ENCODE measurements around the gene MEF2D. TPM values are rescaled to one million over a fixed set of nuclear protein-coding genes. Genes with fewer than 3 reads are reported as not detected.

Gene MEF2D
- total RNA-seq, 1 donor from 2014 or later = 16.6 TPM

DNA sequence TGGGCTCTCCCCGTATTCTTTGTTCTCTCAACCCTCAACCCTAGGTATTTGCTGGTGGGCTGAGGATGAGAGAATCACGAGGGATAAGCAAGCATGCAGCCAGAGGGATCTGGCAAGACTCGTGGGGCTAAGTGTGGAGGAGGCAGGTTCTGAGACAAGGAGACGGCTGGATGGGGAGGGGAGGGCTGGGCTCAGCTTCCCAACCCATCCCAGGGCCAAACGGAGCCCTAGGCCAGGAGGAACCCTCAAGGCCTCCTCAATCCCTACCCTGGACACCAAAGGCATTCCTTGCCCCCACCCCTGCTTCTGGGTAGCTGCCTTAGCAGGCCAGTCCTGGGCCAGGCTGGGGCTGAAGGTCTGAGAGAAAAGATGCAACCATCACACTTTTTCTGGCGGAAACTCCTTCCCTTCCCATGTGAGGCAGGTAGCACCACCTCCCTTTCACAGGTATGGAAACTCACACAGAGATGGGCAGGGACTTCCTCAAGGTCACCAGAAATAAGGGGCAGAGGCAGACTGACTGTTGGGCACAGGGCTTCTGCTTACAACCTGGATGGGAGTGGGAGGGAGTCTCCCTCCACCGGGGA, 6.2 kb downstream of the MEF2D start:
- TF ChIP-seq CTCF (IDR thresholded peaks at IDR 0.05; ENCODE audit: insufficient read depth, low read length, poor library complexity, severe bottlenecking) = no peak
- no peaks in the 10 kb centered on the region for H3K27me3 ChIP-seq (ENCODE audit: control insufficient read depth, insufficient read depth, low read length)
- no peak overlapping the region for H3K4me3 ChIP-seq (ENCODE audit: low read depth, low read length)
- no peak for DNase-seq (ENCODE audit: low read depth)
- no peaks in the 10 kb centered on the region for H3K36me3 ChIP-seq (ENCODE audit: control insufficient read depth, insufficient read depth, low read length)

GRCh38 chr1:156493742-156494141, 6.8 kb downstream of the MEF2D start:
- DNase-seq (ENCODE audit: low read depth) = no peak
- no peak for TF ChIP-seq CTCF (IDR thresholded peaks at IDR 0.05; ENCODE audit: insufficient read depth, low read length, poor library complexity, severe bottlenecking)
- no peaks in the 10 kb centered on the region for H3K36me3 ChIP-seq (ENCODE audit: control insufficient read depth, insufficient read depth, low read length)
- no peaks in the 10 kb centered on the region for H3K27me3 ChIP-seq (ENCODE audit: control insufficient read depth, insufficient read depth, low read length)
- H3K4me3 ChIP-seq (ENCODE audit: low read depth, low read length) = no peak overlapping the region

DNA sequence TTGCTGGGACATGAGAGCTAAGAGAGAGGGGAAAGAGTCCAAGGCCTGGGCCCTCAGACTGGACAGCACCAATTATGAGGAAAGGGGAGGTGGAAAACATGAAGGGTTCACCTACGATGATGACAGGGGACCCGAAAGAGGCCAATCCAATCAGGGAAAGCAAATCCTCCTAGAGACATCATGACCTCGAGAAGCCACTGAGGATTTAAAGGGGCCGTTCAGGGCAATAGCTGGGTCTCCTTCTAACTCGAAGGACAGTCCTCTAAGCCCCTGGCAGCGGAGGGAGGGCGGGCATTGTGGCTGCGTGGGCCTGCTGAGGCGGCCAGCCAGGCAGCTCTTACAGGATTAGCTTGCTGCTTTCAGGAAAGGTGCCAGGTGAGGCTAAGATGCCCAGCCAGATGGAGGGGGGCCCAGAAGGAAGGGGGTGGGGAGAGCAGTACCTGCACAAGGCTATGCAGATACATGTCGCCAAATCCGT, 7.4 kb downstream of the MEF2D start:
- Histone ChIP-seq H3K4me3 (ENCODE audit: low read depth, low read length) (no peak overlapping the region), H3K36me3 (ENCODE audit: control insufficient read depth, insufficient read depth, low read length) (no peaks in the 10 kb centered on the region), H3K27me3 (ENCODE audit: control insufficient read depth, insufficient read depth, low read length) (no peaks in the 10 kb centered on the region)
- no peak for TF ChIP-seq CTCF (IDR thresholded peaks at IDR 0.05; ENCODE audit: insufficient read depth, low read length, poor library complexity, severe bottlenecking)
- no peak for DNase-seq (ENCODE audit: low read depth)

DNA sequence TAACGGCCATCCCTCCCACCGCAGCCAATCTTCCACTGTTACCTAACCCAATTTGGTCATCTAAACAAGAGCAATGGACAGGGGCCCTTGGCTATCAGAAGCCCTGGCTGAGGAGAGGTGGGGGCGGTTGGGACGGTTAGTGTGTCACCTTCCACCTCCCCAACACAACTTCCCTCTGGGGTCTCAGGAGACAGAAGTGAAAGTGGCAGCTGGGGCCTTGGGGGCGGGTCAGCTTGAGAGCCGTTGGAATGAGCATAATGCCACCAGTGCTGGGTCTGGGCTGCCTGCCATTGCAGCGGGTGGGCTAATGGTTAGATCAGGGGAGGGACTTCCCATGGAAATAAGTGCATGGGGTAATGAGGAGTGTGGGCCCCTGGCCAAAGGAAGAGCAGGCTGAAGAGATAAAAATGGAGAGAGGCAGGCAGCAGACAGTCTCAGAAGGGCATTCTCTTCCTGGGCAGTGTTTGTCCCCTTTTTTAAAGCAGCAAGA, 7.9 kb downstream of the MEF2D start:
- H3K4me3 ChIP-seq (ENCODE audit: low read depth, low read length) = no peak overlapping the region
- no peak for TF ChIP-seq CTCF (IDR thresholded peaks at IDR 0.05; ENCODE audit: insufficient read depth, low read length, poor library complexity, severe bottlenecking)

DNA sequence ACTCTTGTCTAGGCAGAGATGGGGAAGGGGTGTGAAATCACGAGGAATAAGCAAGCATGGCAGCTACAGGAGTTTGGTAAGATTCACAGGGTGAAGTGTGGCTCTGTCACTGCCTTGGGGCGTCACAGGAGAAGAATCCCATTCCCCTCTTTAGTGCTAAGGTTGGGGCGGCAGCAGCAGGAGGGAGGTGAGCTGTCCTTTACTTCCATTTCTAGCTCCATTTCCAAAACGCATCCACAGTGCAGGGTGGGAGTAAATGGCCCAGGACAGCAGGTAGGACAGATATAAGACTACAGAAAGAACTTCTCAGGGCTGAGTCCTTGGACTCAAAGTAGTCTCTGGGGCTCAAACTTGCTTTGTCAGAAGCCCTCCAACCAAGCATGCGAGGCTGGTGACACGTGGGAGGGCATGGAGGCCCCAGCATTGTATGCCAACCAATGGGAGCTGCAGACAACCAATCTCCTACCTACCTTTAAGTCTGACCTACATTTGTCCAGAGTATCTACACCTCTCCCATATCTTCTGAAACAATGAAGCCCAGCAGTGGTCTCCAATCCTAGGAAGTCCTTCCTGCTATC, 8.5 kb downstream of the MEF2D start:
- no peak for TF ChIP-seq CTCF (IDR thresholded peaks at IDR 0.05; ENCODE audit: insufficient read depth, low read length, poor library complexity, severe bottlenecking)
- Histone ChIP-seq H3K4me3 (ENCODE audit: low read depth, low read length) (no peak overlapping the region), H3K36me3 (ENCODE audit: control insufficient read depth, insufficient read depth, low read length) (no peaks in the 10 kb centered on the region), H3K27me3 (ENCODE audit: control insufficient read depth, insufficient read depth, low read length) (no peaks in the 10 kb centered on the region)
- no peak for DNase-seq (ENCODE audit: low read depth)

More for the DNA sequence above, 7.9 kb downstream of the MEF2D start:
- Histone ChIP-seq H3K27me3 (ENCODE audit: control insufficient read depth, insufficient read depth, low read length) (no peaks in the 10 kb centered on the region), H3K36me3 (ENCODE audit: control insufficient read depth, insufficient read depth, low read length) (no peaks in the 10 kb centered on the region)
- no peak for DNase-seq (ENCODE audit: low read depth)
